ENCODE measurements around the gene TREH.
"Not testable (repeated sequence)": the region's sequence is repeated elsewhere in the genome, so short reads cannot be mapped to it uniquely, and the experiment has no call there.

Gene TREH

GRCh38 chr11:118715245-118715831 is 35.9 kb upstream of the TREH start:
- in situ Hi-C loops (cut with MboI; ENCODE audit: low sequenced_read_pairs, unreplicated experiment) = no loop called here

GRCh38 chr11:118714816-118715215 is 35.4 kb upstream of the TREH start:
- DNase-seq (ENCODE audit: low spot score) = no peak
- in situ Hi-C loops (cut with MboI; ENCODE audit: low sequenced_read_pairs, unreplicated experiment) = no loop called here
- TF ChIP-seq CTCF (IDR thresholded peaks at IDR 0.05; ENCODE audit: borderline replicate concordance, control extremely low read depth, extremely low read depth, insufficient read depth, missing control alignments) = no peak

More at GRCh38 chr11:118715245-118715831, 35.9 kb upstream of the TREH start:
- TF ChIP-seq CTCF (IDR thresholded peaks at IDR 0.05; ENCODE audit: borderline replicate concordance, control extremely low read depth, extremely low read depth, insufficient read depth, missing control alignments) = no peak
- peak; percentile 42 for DNase-seq (ENCODE audit: low spot score)

GRCh38 chr11:118714416-118714815 is 35.0 kb upstream of the TREH start:
- in situ Hi-C loops (cut with MboI; ENCODE audit: low sequenced_read_pairs, unreplicated experiment); DNase-seq (ENCODE audit: low spot score): not testable (repeated sequence)

GRCh38 chr11:118708296-118708695 is 28.8 kb upstream of the TREH start:
- no peak for TF ChIP-seq CTCF (IDR thresholded peaks at IDR 0.05; ENCODE audit: borderline replicate concordance, control extremely low read depth, extremely low read depth, insufficient read depth, missing control alignments)
- in situ Hi-C loops (cut with MboI; ENCODE audit: low sequenced_read_pairs, unreplicated experiment) = no loop called here
- no peak for DNase-seq (ENCODE audit: low spot score)

DNA sequence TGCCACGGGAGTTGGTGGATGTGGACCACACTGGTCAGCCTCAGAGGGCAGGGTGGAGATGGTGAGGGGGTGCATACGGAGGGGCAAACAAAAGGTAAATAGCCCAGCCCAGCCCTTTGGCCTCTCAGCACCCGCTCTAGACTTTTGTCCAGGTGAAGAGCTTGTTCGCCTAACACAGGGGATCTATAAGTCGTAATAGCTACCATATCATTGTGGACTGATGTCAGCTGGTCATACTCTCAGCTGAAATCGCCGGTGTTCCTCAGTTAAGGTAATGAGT is 27.0 kb upstream of the TREH start:
- no peak for DNase-seq (ENCODE audit: low spot score)
- no peak for TF ChIP-seq CTCF (IDR thresholded peaks at IDR 0.05; ENCODE audit: borderline replicate concordance, control extremely low read depth, extremely low read depth, insufficient read depth, missing control alignments)
- in situ Hi-C loops (cut with MboI; ENCODE audit: low sequenced_read_pairs, unreplicated experiment) = no loop called here

GRCh38 chr11:118705791-118706545 is 26.5 kb upstream of the TREH start:
- in situ Hi-C loops (cut with MboI; ENCODE audit: low sequenced_read_pairs, unreplicated experiment) = no loop called here
- DNase-seq (ENCODE audit: low spot score) = no peak
- TF ChIP-seq CTCF (IDR thresholded peaks at IDR 0.05; ENCODE audit: borderline replicate concordance, control extremely low read depth, extremely low read depth, insufficient read depth, missing control alignments) = no peak

- TF ChIP-seq CTCF (IDR thresholded peaks at IDR 0.05; ENCODE audit: borderline replicate concordance, control extremely low read depth, extremely low read depth, insufficient read depth, missing control alignments) = no peak
- DNase-seq (ENCODE audit: low spot score) = no peak
- in situ Hi-C loops (cut with MboI; ENCODE audit: low sequenced_read_pairs, unreplicated experiment) = no loop called here
Observed at GRCh38 chr11:118705111-118705741, 25.8 kb upstream of the TREH start.
